Activated CD4-positive, alpha-beta T cell treated with anti-CD3 and anti-CD28 coated beads, Interleukin-2, Interleukin-4, amounts not matched to agents 100 ng/mL and 50 ng/mL, durations not matched to agents 16 hours and 8 hours (primary cell): ENCODE data around the gene TWIST2.

Experiments used
- DNase-seq: peaks from one replicate; pipeline ENCODE4 v3.0.0-alpha.2; 2020; ENCODE audit warnings: low spot score

TWIST2 gene

DNA sequence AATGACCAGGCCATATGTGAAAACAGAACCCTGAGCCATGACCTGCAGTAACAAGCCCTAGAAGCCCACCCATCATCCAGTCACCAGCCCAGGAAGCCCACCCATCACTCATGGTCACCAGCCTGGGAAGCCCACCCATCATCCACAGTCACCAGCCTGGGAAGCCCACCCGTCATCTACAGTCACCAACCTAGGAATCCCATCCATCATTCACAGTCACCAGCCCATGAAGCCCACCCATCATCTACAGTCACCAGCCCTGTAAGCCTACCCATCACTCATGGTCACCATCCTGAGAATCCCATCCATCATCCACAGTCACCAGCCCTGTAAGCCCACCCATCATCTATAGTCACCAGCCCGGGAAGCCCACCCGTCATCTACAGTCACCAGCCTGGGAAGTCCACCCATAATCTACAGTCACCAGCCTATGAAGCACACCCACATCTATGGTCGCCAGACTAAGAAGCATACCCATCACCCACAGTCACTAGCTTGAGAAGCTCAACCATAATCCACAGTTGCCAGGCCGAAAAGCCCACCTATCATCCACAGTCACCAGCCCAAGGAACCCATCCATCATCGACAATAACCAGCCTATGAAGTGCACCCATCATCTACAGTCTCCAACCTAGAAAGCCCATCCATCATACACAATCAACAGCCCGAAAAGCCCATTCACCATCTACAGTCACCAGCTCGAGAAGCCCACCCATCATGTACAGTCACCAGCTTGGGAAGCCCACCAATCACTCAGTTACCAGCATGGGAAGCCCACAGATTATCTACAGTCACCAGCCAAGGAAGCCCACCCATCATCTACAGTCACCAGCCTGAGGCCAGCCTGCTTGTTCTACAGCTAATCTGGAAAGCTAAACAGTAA lies 91.9 kb downstream of the TWIST2 start:
- no peak for DNase-seq

GRCh38 chr2:238940806-238941205 lies 92.9 kb downstream of the TWIST2 start:
- no peak for DNase-seq

DNA sequence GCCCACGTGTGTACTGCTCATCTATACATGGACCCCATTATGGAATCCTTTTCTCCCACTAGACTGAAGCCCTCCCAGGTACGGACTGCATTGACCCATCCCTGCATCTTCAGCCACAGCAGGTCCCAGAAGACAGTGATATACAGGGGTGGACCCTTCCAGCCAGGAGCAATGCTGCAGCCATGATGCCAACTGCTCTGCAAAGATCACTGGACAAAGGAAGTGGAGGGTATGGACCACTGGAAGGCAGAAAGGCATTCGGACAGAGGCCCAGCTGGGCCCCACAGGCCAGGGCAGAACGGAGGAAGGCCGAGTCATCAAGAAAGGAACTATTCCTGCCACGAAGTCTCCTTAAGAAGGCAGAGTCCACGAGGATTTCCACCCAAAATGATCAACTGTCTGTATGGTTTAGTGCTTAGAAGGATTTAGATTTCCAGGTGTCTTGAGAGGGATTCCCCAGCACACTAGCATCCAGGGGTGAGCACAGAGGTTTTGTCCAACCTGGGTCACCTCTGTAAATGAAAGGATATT lies 93.4 kb downstream of the TWIST2 start:
- no peak for DNase-seq

GRCh38 chr2:238942080-238942725 lies 94.3 kb downstream of the TWIST2 start:
- DNase-seq, result no peak

- DNase-seq, result no peak
Measured at GRCh38 chr2:238942726-238943300, 94.9 kb downstream of the TWIST2 start.

GRCh38 chr2:238943338-238944067 lies 95.6 kb downstream of the TWIST2 start:
- DNase-seq, result no peak

GRCh38 chr2:238945433-238946150 lies 97.7 kb downstream of the TWIST2 start:
- DNase-seq, result no peak

- no peak for DNase-seq
Measured at GRCh38 chr2:238946318-238947242, 98.7 kb downstream of the TWIST2 start.

- DNase-seq, result no peak
Measured at GRCh38 chr2:238947243-238947760, 99.4 kb downstream of the TWIST2 start.

DNA sequence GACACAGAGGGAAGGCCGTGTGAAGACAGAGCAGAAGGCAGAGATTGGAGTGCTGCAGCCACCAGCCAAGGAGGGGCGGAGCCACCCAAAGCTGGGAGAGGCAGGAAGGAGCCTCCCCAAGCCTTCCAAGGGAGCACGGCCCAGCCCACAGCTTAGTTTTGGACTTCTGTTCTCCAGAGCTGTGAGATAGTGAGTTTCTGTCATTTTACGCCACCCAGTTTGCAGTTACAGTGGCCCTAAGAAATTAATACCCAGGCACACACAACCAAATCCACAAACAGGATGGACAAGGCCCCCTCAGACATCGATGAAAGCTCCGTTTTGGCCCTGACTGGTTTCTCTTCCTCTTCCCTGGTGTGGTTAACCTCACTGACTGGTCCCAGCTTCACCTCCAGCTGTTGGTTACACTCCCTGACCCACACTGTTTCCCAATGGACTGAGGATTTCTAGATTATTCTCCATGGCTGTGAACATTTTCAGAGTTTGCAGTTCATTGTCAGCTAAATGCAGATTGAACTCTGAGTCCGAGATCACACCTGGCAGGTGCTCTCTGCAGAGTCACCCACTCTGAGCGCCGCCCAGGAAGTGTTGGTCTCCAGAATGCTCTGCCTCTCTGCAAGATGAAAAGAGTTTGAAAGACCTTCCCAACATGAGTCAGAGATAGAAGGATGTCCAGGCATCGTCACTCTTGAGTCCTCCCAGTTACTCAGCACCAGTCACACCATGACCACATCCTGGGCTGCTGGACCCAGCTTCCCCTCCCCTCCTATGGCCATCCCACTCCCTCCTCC lies 100.2 kb downstream of the TWIST2 start:
- DNase-seq, result no peak

DNA sequence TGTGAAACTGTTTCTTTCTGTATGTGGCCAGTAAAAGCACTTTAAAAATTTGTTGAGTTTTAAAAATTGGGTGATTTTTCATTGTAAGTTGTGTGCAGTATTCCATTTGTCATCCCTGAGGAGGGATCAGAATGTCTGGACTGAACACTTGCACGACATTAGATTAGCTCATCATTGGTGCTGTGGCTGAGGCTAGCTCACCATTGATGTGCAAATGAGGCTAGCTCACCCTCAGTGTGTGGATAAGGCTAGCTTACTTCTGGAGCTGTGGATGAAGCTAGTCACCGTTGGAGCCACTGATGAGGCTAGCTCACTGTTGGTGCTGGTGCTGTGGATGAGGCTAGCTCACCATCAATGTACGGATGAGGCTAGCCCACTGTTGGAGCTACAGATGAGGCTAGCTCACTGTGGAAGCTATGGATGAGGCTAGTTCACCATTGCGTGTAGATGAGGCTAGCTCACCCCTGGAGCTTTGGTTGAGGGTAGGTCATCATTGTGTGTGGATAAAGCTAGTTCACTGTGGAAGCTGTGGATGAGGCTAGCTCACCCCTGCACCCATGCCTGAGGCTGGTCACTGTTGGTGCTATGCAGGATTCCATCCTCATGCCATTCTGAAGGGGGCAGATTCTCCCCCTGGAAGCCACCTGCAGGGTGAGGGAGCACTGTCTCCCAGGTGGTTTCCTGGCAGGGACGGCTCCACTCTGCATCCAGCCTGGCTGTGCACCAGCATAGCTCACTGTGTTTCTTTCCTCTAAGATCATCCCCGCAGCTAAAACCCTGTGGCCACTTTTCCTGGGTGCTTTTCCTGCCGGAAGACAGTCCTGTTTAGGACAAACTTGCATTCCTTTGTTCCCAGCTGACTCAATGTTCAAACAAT lies 101.1 kb downstream of the TWIST2 start:
- DNase-seq, result no peak

GRCh38 chr2:238949710-238950345 lies 101.9 kb downstream of the TWIST2 start:
- no peak for DNase-seq

- DNase-seq, result no peak
Measured at GRCh38 chr2:238950551-238950950, 102.7 kb downstream of the TWIST2 start.

DNA sequence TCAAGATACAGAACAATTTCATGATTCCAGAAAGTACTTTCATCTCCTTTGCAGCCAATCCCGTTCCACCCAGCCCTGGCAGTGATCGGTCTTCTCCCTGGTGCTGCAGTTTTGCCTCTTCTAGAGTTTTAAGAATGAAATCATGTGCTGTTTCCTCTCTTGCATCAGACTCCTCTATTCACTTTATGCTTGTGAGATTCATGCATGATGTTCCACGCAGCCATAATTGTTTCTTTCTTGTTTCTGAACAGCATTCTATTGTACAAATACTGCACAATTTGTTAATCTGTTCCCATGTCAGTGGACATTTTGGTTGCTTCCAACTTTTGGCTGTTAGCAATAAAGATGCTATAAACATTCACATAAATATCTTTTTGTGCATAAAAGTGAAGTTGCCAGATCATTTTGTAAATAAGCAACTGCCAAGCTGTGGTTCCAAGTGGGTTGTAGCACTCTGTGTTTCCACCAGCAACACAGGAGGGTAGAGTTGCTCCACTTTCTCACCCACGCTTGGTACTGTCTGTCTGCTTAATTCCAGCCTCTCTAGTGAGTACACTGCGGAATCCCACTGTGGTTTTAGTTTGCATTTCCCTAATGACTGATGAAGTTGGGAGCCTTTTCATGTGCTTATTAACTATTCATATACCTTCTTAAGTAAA lies 104.5 kb downstream of the TWIST2 start:
- no peak for DNase-seq

DNA sequence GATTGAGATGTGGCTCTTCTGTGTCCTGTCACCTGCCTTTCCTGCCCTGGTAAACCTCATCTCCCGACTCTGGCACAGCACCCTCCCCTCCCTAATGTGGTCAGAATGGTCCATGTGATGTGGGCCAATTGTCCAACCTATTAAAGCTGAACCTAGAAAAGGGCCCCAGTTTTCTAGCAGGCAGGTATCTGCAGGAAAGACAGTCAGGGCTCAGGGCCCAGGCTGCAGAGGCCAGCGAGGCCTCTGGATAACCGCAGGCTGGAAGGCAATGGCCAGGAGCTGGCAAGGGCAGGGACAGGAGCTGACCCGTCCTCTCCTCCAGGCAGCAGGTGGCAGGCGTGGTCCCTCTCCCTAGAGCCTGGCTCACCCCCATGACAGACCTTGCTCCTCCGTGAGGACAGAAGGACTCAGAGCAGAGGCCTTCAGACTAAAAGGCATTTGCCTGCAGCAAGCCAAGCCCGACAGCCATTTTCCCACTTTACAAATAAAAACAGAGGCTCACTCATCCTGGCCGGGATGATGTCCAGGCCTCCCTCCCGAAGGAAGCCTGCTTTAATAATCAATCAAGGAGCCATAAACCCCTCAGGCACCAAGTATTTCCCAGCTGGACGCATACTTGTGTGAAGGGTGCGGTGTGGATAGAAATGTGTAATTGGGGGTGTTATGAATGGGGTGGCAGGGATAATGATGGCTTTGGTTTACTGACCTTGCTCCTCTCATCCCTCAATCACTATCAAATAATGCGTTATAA lies 107.1 kb downstream of the TWIST2 start:
- DNase-seq, result no peak
